OCI-LY7 (cell line): ENCODE measurements around the gene APBA1. TPM values are rescaled to one million over a fixed set of nuclear protein-coding genes. Genes with fewer than 3 reads are reported as not detected.

Experiments used
- BruUV-seq: library from RNA; stranded (reverse); fragments of 400-500 nt; replicated peaks from 2 replicates; lab custom pipeline; 2021; lab: Mats Ljungman, UMichigan
- CTCF ChIA-PET: fragments of 300-600 bp; sonication (Branson Sonifier 250); formaldehyde crosslinking; loops from one replicate; lab custom pipeline; 2022; ENCODE audit warnings: antibody characterized with exemption; ENCODE audit not compliant: unreplicated experiment; lab: Charles Lee
- POLR2A ChIA-PET: fragments of 300-600 bp; sonication (Branson Sonifier 250); formaldehyde crosslinking; loops from one replicate; lab custom pipeline; 2022; ENCODE audit warnings: antibody characterized with exemption; lab: Charles Lee
- DNase-seq: peaks from one replicate; pipeline ENCODE4 v3.0.0-alpha.2; 2015; ENCODE audit warnings: low spot score
- H2AFZ ChIP-seq: fragments of 200-600 bp; sonication (generic), shearing (Covaris generic); 2 replicates; pipeline ENCODE4 v1.6.1; 2014; ENCODE audit warnings: mild to moderate bottlenecking, antibody characterized with exemption, low read length, moderate library complexity
- H3K27ac ChIP-seq: fragments of 200-600 bp; sonication (generic); 2 replicates; pipeline ENCODE4 v1.5.1; 2014; ENCODE audit warnings: mixed run types, low read depth, mild to moderate bottlenecking, moderate library complexity, low read length, inconsistent platforms; ENCODE audit not compliant: poor library complexity, severe bottlenecking
- H3K36me3 ChIP-seq: fragments of 200-600 bp; sonication (generic); 2 replicates; pipeline ENCODE4 v1.6.1; 2014; ENCODE audit warnings: mild to moderate bottlenecking, antibody characterized with exemption, low read length, moderate library complexity, mixed read lengths; ENCODE audit not compliant: insufficient read depth
- H3K4me1 ChIP-seq: fragments of 200-600 bp; sonication (generic); 2 replicates; pipeline ENCODE4 v1.5.1; 2014; ENCODE audit warnings: mild to moderate bottlenecking, low read length; ENCODE audit not compliant: insufficient read depth, poor library complexity, severe bottlenecking
- H3K4me2 ChIP-seq: fragments of 200-600 bp; sonication (generic); 2 replicates; pipeline ENCODE4 v1.6.1; 2014; ENCODE audit warnings: mild to moderate bottlenecking, low read length
- H3K4me3 ChIP-seq: fragments of 200-600 bp; sonication (generic); 2 replicates; pipeline ENCODE4 v1.5.1; 2014; ENCODE audit warnings: mild to moderate bottlenecking, low read depth, low read length; ENCODE audit not compliant: poor library complexity, severe bottlenecking
- H3K79me2 ChIP-seq: fragments of 200-600 bp; sonication (generic); 2 replicates; pipeline ENCODE4 v1.6.1; 2016; ENCODE audit warnings: low read depth, mild to moderate bottlenecking, low read length, moderate library complexity, mixed read lengths; ENCODE audit not compliant: insufficient read depth
- H3K9me2 ChIP-seq: fragments of 200-600 bp; sonication (generic); 2 replicates; pipeline ENCODE4 v1.6.1; 2016; ENCODE audit warnings: mild to moderate bottlenecking, low read length, mixed read lengths; ENCODE audit not compliant: insufficient read depth
- H3K9me3 ChIP-seq: fragments of 200-600 bp; sonication (generic); 2 replicates; pipeline ENCODE4 v1.6.1; 2014; ENCODE audit warnings: mild to moderate bottlenecking, mixed run types, low read length, mixed read lengths
- H4K20me1 ChIP-seq: fragments of 200-600 bp; sonication (generic); 2 replicates; pipeline ENCODE4 v1.6.1; 2014; ENCODE audit warnings: mild to moderate bottlenecking, antibody characterized with exemption, low read length, moderate library complexity, mixed read lengths; ENCODE audit not compliant: insufficient read depth
- CTCF ChIP-seq: fragments of 200-600 bp; sonication (generic); conservative IDR thresholded peaks from 2 replicates; pipeline ENCODE4 v1.5.1; 2014; ENCODE audit warnings: mild to moderate bottlenecking, antibody characterized with exemption, low read length, moderate library complexity, mixed read lengths
- EZH2phosphoT487 ChIP-seq: fragments of 200-600 bp; sonication (generic); IDR thresholded peaks from 2 replicates; pipeline ENCODE4 v1.6.1; 2018; ENCODE audit warnings: low read depth, borderline replicate concordance, mild to moderate bottlenecking, mixed run types, antibody characterized with exemption, low read length, moderate library complexity, mixed read lengths
- intact Hi-C: fragments of 100-400 bp; cut with micrococcal nuclease; formaldehyde crosslinking; loops from one replicate; pipeline ENCODE4 v1.10.0; 2022; ENCODE audit not compliant: unreplicated experiment
- total RNA-seq, 2 experiments: library from RNA; depleted of rRNA in 1 of 2; stranded (reverse); fragments of >200 nt in 1 of 2; shearing (Covaris generic) in 1 of 2; gene quantifications; 2 replicates each; pipeline ENCODE4 v1.2.3, GENCODE V29; 2014 to 2022

APBA1 gene
- total RNA-seq, 2 experiments from 2014 or later, result not detected

DNA sequence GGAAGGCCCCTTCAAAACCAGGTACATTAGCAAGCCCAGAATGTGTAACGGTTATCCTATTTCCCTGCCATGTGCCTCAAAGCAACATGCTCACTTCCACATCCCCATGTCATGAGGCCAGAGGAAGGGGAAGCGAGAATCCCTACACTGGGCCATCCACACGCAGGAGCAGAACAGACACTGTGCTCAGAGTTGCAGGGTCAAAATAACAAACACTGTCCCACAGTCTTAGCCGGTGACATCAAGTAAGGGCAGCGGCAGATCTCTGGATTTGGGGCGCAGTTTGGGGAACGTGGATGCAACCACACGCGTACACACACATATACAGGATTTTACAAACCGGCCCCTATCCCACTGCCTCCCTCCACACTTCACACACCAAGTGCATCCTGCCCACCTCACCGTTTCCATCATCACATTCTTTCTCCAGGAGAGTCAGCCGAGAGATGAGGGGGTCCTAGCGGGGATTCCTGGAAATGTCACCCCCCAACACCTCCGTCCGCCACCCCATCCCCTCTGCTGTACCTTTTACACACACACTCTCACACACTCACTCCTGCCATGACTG is 776 bp downstream of the APBA1 start:
- H2AFZ ChIP-seq, result no peak overlapping the region
- DNase-seq, result no peak
- H3K4me3 ChIP-seq, result peak overlapping the region; percentile 47
- no peak overlapping the region for H3K27ac ChIP-seq
- peak overlapping the region; percentile 45; the same call in 1 of the 2 replicates for H3K4me2 ChIP-seq
- H3K9me2 ChIP-seq, result no peaks in the 10 kb centered on the region
- BruUV-seq, result no TSS peak
- H4K20me1 ChIP-seq, result no peaks in the 10 kb centered on the region
- TF ChIP-seq CTCF, result no peak
- TF ChIP-seq EZH2phosphoT487, result no peak
- H3K36me3 ChIP-seq, result no peaks in the 10 kb centered on the region
- no peaks in the 10 kb centered on the region for H3K4me1 ChIP-seq
- H3K9me3 ChIP-seq, result no peaks in the 10 kb centered on the region
- CTCF ChIA-PET, result no interaction called here
- intact Hi-C loops, result loop anchor here (5.0 kb wide), 1 partner anchor 206 kb away; no protein-coding TSS in a partner anchor
- POLR2A ChIA-PET, result no interaction called here
- no peaks in the 10 kb centered on the region for H3K79me2 ChIP-seq

DNA sequence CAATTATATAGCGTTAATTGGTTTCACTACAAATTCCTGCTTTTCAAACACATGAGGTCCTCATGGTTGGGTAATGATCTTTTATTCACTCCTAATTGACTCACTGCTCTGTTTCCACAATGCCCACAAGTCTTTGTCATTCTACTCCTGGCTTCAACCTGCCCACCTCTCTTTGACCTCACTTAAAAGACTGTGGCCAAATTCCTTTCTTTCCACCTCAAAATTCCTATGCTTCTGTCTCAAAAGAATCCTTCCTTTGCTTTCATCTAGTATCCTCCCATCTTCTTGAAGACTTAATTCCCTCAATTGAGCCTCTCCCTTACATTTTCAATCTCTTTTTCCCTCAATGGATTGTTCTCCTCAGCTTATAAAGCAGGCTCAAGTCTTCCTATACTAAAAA is 4.9 kb downstream of the APBA1 start:
- intact Hi-C loops, result no loop called here
- Histone ChIP-seq H3K9me2 (no peaks in the 10 kb centered on the region), H3K79me2 (no peaks in the 10 kb centered on the region), H3K4me1 (no peaks in the 10 kb centered on the region), H2AFZ (no peak overlapping the region), H3K4me2 (no peak overlapping the region), H4K20me1 (no peaks in the 10 kb centered on the region; the same call in 1 of the 2 replicates), H3K4me3 (no peak overlapping the region), H3K9me3 (no peaks in the 10 kb centered on the region), H3K27ac (no peak overlapping the region), H3K36me3 (no peaks in the 10 kb centered on the region)
- no peak for TF ChIP-seq EZH2phosphoT487
- no peak for TF ChIP-seq CTCF
- DNase-seq, result no peak
- ChIA-PET CTCF (no interaction called here), POLR2A (no interaction called here)
- BruUV-seq, result no TSS peak

DNA sequence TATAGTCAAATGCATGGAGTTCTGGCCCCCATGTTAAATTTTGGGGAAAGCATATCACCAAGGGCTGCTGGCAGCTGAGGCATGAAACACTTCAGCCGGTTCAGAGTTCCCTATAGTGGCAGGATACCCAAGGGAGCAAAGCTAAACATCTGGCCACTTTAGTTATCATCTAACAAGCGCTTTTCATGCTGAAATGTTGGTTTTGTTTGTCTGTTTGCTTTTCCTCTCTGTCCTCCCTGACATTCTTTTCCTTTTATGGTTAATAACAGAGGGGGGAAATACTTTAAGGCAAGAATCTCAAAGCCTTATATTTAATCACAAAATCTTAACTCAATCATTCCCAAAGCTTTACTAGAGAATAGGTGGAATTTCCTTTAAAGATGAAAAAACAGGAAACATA is 11.9 kb downstream of the APBA1 start:
- Histone ChIP-seq H3K9me3 (no peaks in the 10 kb centered on the region), H3K4me3 (no peak overlapping the region), H3K27ac (no peak overlapping the region), H3K36me3 (no peaks in the 10 kb centered on the region), H3K9me2 (no peaks in the 10 kb centered on the region), H3K79me2 (no peaks in the 10 kb centered on the region), H2AFZ (no peak overlapping the region), H3K4me1 (no peaks in the 10 kb centered on the region), H3K4me2 (no peak overlapping the region), H4K20me1 (no peaks in the 10 kb centered on the region; the same call in 1 of the 2 replicates)
- intact Hi-C loops, result no loop called here
- BruUV-seq, result no TSS peak
- no peak for DNase-seq
- ChIA-PET CTCF (no interaction called here), POLR2A (no interaction called here)
- TF ChIP-seq CTCF (no peak), EZH2phosphoT487 (no peak)
